Endometrium (tissue), 2 donors: ENCODE results near the gene CTXND1.

ENCODE experiments used
- FAIRE-seq: peaks from 2 replicates; lab custom pipeline; 2012; peaks lifted over from hg19 to GRCh38; lab: Jason Lieb, UNC
- donor health status: control.
- donor health status: control.

Gene CTXND1

GRCh38 chr15:80208758-80209734 is 43.0 kb downstream of the CTXND1 start:
- no peak for FAIRE-seq

- FAIRE-seq, result no peak
These were observed 44.1 kb downstream of the CTXND1 start for GRCh38 chr15:80207887-80208286.

GRCh38 chr15:80204231-80204630 is 47.8 kb downstream of the CTXND1 start:
- no peak for FAIRE-seq

- FAIRE-seq, result no peak
These were observed 48.6 kb downstream of the CTXND1 start for GRCh38 chr15:80203361-80203885.

- FAIRE-seq, result no peak
These were observed 49.2 kb downstream of the CTXND1 start for GRCh38 chr15:80202641-80203360.

GRCh38 chr15:80202016-80202315 is 50.0 kb downstream of the CTXND1 start:
- no peak for FAIRE-seq

- no peak for FAIRE-seq
These were observed 50.6 kb downstream of the CTXND1 start for GRCh38 chr15:80201256-80202015.

GRCh38 chr15:80199869-80200268 is 52.1 kb downstream of the CTXND1 start:
- FAIRE-seq, result no peak

- no peak for FAIRE-seq
These were observed 52.6 kb downstream of the CTXND1 start for GRCh38 chr15:80199366-80199765.

GRCh38 chr15:80194914-80195313 is 57.1 kb downstream of the CTXND1 start:
- no peak for FAIRE-seq

- no peak for FAIRE-seq
These were observed 57.8 kb downstream of the CTXND1 start for GRCh38 chr15:80194186-80194585.

- no peak for FAIRE-seq
These were observed 60.0 kb downstream of the CTXND1 start for GRCh38 chr15:80191897-80192595.

- no peak for FAIRE-seq
These were observed 60.8 kb downstream of the CTXND1 start for GRCh38 chr15:80191198-80191597.

- no peak for FAIRE-seq
These were observed 63.8 kb downstream of the CTXND1 start for GRCh38 chr15:80188251-80188650.

GRCh38 chr15:80186597-80186996 is 65.4 kb downstream of the CTXND1 start:
- FAIRE-seq, result no peak

GRCh38 chr15:80186066-80186465 is 65.9 kb downstream of the CTXND1 start:
- FAIRE-seq, result no peak

- no peak for FAIRE-seq
These were observed 66.9 kb downstream of the CTXND1 start for GRCh38 chr15:80185152-80185551.

GRCh38 chr15:80184554-80184953 is 67.5 kb downstream of the CTXND1 start:
- no peak for FAIRE-seq

- no peak for FAIRE-seq
These were observed 68.1 kb downstream of the CTXND1 start for GRCh38 chr15:80183886-80184285.

GRCh38 chr15:80183306-80183705 is 68.7 kb downstream of the CTXND1 start:
- no peak for FAIRE-seq

- no peak for FAIRE-seq
These were observed 69.3 kb downstream of the CTXND1 start for GRCh38 chr15:80182611-80183261.
